Measurements from ENCODE around the gene COL9A3. TPM values are rescaled to one million over a fixed set of nuclear protein-coding genes. Genes with fewer than 3 reads are reported as not detected.

COL9A3 gene
- total RNA-seq, 5 donors from 2014 or later (not counting 1 experiment from before 2014, with no cell fraction given), result 0.51 to 2.1 (median 0.75) TPM; not detected in 1

GRCh38 chr20:62807444-62808210 is 9.2 kb upstream of the COL9A3 start:
- 90% methylated on average over 21 of the region's 23 CpGs for WGBS (ENCODE audit: insufficient coverage)
- Mint-ChIP-seq H3K36me3 (peaks cover 11% of the 10 kb centered on the region), H3K4me1 (peaks cover 29 to 32% (median 29%) of the 10 kb centered on the region in 3 donors), H3K27me3 (no peaks in the 10 kb centered on the region), H3K9me3 (no peaks in the 10 kb centered on the region), H3K4me3 (peak overlapping the region; percentile 28 to 78 (median 63)), H3K27ac (peak overlapping the region in 1 of 2 donors; percentile 44)
- DNase-seq (no peak), ATAC-seq (replicated peaks in 1 of 4) (no peak)
- ChIA-PET CTCF (interaction anchor here (0.6 to 1.6 kb wide), 6 partner anchors 13 to 797 kb away, joined by 3 to 12 read pairs (median 6); no protein-coding TSS in a partner anchor), POLR2A (interaction anchor here in 1 of 2 donors (0.6 kb wide), 1 partner anchor 257 kb away, joined by 5 read pairs; no protein-coding TSS in a partner anchor)
- Histone ChIP-seq H3K4me3 (ENCODE audit: control insufficient read depth in 1 of 2, extremely low read depth in 1 of 2, low read length in 1 of 2) (no peak overlapping the region), H3K9me3 (no peaks in the 10 kb centered on the region), H3K27ac (ENCODE audit: low read length) (no peak overlapping the region), H3K27me3 (replicated peaks in 1 of 2; ENCODE audit: control insufficient read depth in 2 of 2, extremely low read depth in 1 of 2, insufficient read depth in 2 of 2, low read length in 1 of 2) (no peaks in the 10 kb centered on the region), H3K36me3 (ENCODE audit: control insufficient read depth in 2 of 2, extremely low read depth in 1 of 2, insufficient read depth in 1 of 2, low read length in 1 of 2) (peaks cover 25 to 58% of the 10 kb centered on the region in 2 donors), H3K4me1 (ENCODE audit: control insufficient read depth in 1 of 2, extremely low read depth in 1 of 2, insufficient read depth in 2 of 2, low read length in 2 of 2) (peaks cover 6 to 53% of the 10 kb centered on the region in 2 experiments)

GRCh38 chr20:62808211-62808865 is 8.5 kb upstream of the COL9A3 start:
- H3K4me1 Mint-ChIP-seq, result peaks cover 29 to 31% (median 29%) of the 10 kb centered on the region in 3 donors
- peak overlapping the region; percentile 68 to 75 for H3K27ac Mint-ChIP-seq
- Histone ChIP-seq H3K36me3 (ENCODE audit: control insufficient read depth in 2 of 2, extremely low read depth in 1 of 2, insufficient read depth in 1 of 2, low read length in 1 of 2) (peaks cover 28 to 60% of the 10 kb centered on the region in 2 donors), H3K4me3 (ENCODE audit: control insufficient read depth in 1 of 2, extremely low read depth in 1 of 2, low read length in 1 of 2) (no peak overlapping the region), H3K27me3 (replicated peaks in 1 of 2; ENCODE audit: control insufficient read depth in 2 of 2, extremely low read depth in 1 of 2, insufficient read depth in 2 of 2, low read length in 1 of 2) (no peaks in the 10 kb centered on the region), H3K27ac (ENCODE audit: low read length) (no peak overlapping the region), H3K9me3 (no peaks in the 10 kb centered on the region), H3K4me1 (ENCODE audit: control insufficient read depth in 1 of 2, extremely low read depth in 1 of 2, insufficient read depth in 2 of 2, low read length in 2 of 2) (peaks cover 6 to 53% of the 10 kb centered on the region in 2 experiments)
- DNase-seq (peak; percentile 22 to 82 (median 67)), ATAC-seq (replicated peaks in 1 of 4) (peak; percentile 35 to 47 (median 40))
- H3K27me3 Mint-ChIP-seq, result no peaks in the 10 kb centered on the region
- H3K36me3 Mint-ChIP-seq, result peaks cover 11% of the 10 kb centered on the region
- WGBS (ENCODE audit: insufficient coverage), result 44% methylated on average over 13 of the region's 21 CpGs
- CTCF ChIA-PET, result interaction anchor here (0.6 to 1.6 kb wide), 8 partner anchors 14 to 797 kb away, joined by 3 to 12 read pairs (median 4); no protein-coding TSS in a partner anchor
- H3K4me3 Mint-ChIP-seq, result peak overlapping the region; percentile 42 to 63 (median 62)
- POLR2A ChIA-PET, result interaction anchor here in 1 of 2 donors (0.6 kb wide), 1 partner anchor 258 kb away, joined by 5 read pairs; no protein-coding TSS in a partner anchor
- H3K9me3 Mint-ChIP-seq, result no peaks in the 10 kb centered on the region

- Histone ChIP-seq H3K36me3 (ENCODE audit: control insufficient read depth in 2 of 2, extremely low read depth in 1 of 2, insufficient read depth in 1 of 2, low read length in 1 of 2) (peaks cover 34 to 63% of the 10 kb centered on the region in 2 donors), H3K27me3 (replicated peaks in 1 of 2; ENCODE audit: control insufficient read depth in 2 of 2, extremely low read depth in 1 of 2, insufficient read depth in 2 of 2, low read length in 1 of 2) (peaks cover 0 to 7% of the 10 kb centered on the region in 2 experiments), H3K4me1 (ENCODE audit: control insufficient read depth in 1 of 2, extremely low read depth in 1 of 2, insufficient read depth in 2 of 2, low read length in 2 of 2) (peaks cover 6 to 53% of the 10 kb centered on the region in 2 experiments), H3K4me3 (ENCODE audit: control insufficient read depth in 1 of 2, extremely low read depth in 1 of 2, low read length in 1 of 2) (no peak overlapping the region), H3K9me3 (no peaks in the 10 kb centered on the region), H3K27ac (ENCODE audit: low read length) (no peak overlapping the region)
- ChIA-PET CTCF (interaction anchor here in 1 of 2 donors (0.8 kb wide), 1 partner anchor 162 kb away, joined by 3 read pairs; no protein-coding TSS in a partner anchor), POLR2A (interaction anchor here in 1 of 2 donors (0.6 kb wide), 1 partner anchor 20 kb away, joined by 4 read pairs; no protein-coding TSS in a partner anchor)
- no peaks in the 10 kb centered on the region for H3K9me3 Mint-ChIP-seq
- H3K36me3 Mint-ChIP-seq, result peaks cover 11% of the 10 kb centered on the region
- H3K4me1 Mint-ChIP-seq, result peaks cover 20 to 27% (median 22%) of the 10 kb centered on the region in 3 donors
- 95% methylated on average over 13 of the region's 24 CpGs for WGBS (ENCODE audit: insufficient coverage)
- ATAC-seq (replicated peaks in 1 of 4), result no peak
- no peak overlapping the region for H3K27ac Mint-ChIP-seq
- DNase-seq, result no peak
- no peak overlapping the region for H3K4me3 Mint-ChIP-seq
- H3K27me3 Mint-ChIP-seq, result peaks cover 0 to 2% of the 10 kb centered on the region in 2 donors
These were observed 7.1 kb upstream of the COL9A3 start for GRCh38 chr20:62809530-62810428.

- H3K36me3 Mint-ChIP-seq, result peaks cover 11% of the 10 kb centered on the region
- no peak overlapping the region for H3K27ac Mint-ChIP-seq
- Histone ChIP-seq H3K9me3 (no peaks in the 10 kb centered on the region), H3K4me1 (ENCODE audit: control insufficient read depth in 1 of 2, extremely low read depth in 1 of 2, insufficient read depth in 2 of 2, low read length in 2 of 2) (peaks cover 6 to 58% of the 10 kb centered on the region in 2 experiments), H3K27ac (ENCODE audit: low read length) (no peak overlapping the region), H3K4me3 (ENCODE audit: control insufficient read depth in 1 of 2, extremely low read depth in 1 of 2, low read length in 1 of 2) (no peak overlapping the region), H3K36me3 (ENCODE audit: control insufficient read depth in 2 of 2, extremely low read depth in 1 of 2, insufficient read depth in 1 of 2, low read length in 1 of 2) (peaks cover 34 to 63% of the 10 kb centered on the region in 2 donors), H3K27me3 (replicated peaks in 1 of 2; ENCODE audit: control insufficient read depth in 2 of 2, extremely low read depth in 1 of 2, insufficient read depth in 2 of 2, low read length in 1 of 2) (peaks cover 0 to 23% of the 10 kb centered on the region in 2 experiments)
- peaks cover 16 to 30% (median 28%) of the 10 kb centered on the region in 3 donors for H3K4me1 Mint-ChIP-seq
- no peaks in the 10 kb centered on the region for H3K9me3 Mint-ChIP-seq
- no peak for DNase-seq
- H3K4me3 Mint-ChIP-seq, result no peak overlapping the region
- 98% methylated on average over 18 of the region's 21 CpGs for WGBS (ENCODE audit: insufficient coverage)
- H3K27me3 Mint-ChIP-seq, result peaks cover 0 to 14% of the 10 kb centered on the region in 2 donors
- POLR2A ChIA-PET, result no interaction called here
- CTCF ChIA-PET, result no interaction called here
- ATAC-seq (replicated peaks in 1 of 4), result no peak
These were observed 5.5 kb upstream of the COL9A3 start for GRCh38 chr20:62811320-62811719.

GRCh38 chr20:62811720-62812119 is 5.1 kb upstream of the COL9A3 start:
- no peak for ATAC-seq (replicated peaks in 1 of 4)
- peaks cover 11% of the 10 kb centered on the region for H3K36me3 Mint-ChIP-seq
- H3K27me3 Mint-ChIP-seq, result peaks cover 0 to 16% of the 10 kb centered on the region in 2 donors
- H3K36me3 ChIP-seq (ENCODE audit: control insufficient read depth in 2 of 2, extremely low read depth in 1 of 2, insufficient read depth in 1 of 2, low read length in 1 of 2), result peaks cover 34 to 62% of the 10 kb centered on the region in 2 donors
- peak overlapping the region in 1 of 3 donors; percentile 5 for H3K4me3 Mint-ChIP-seq
- peaks cover 12 to 28% (median 24%) of the 10 kb centered on the region in 3 donors for H3K4me1 Mint-ChIP-seq
- H3K4me1 ChIP-seq (ENCODE audit: control insufficient read depth in 1 of 2, extremely low read depth in 1 of 2, insufficient read depth in 2 of 2, low read length in 2 of 2), result peaks cover 4 to 58% of the 10 kb centered on the region in 2 experiments
- no peak overlapping the region for H3K27ac Mint-ChIP-seq
- peaks cover 0 to 27% of the 10 kb centered on the region in 2 experiments for H3K27me3 ChIP-seq (replicated peaks in 1 of 2; ENCODE audit: control insufficient read depth in 2 of 2, extremely low read depth in 1 of 2, insufficient read depth in 2 of 2, low read length in 1 of 2)
- H3K4me3 ChIP-seq (ENCODE audit: control insufficient read depth in 1 of 2, extremely low read depth in 1 of 2, low read length in 1 of 2), result no peak overlapping the region
- no peaks in the 10 kb centered on the region for H3K9me3 ChIP-seq
- H3K9me3 Mint-ChIP-seq, result no peaks in the 10 kb centered on the region
- ChIA-PET POLR2A (no interaction called here), CTCF (no interaction called here)
- H3K27ac ChIP-seq (ENCODE audit: low read length), result no peak overlapping the region
- WGBS (ENCODE audit: insufficient coverage), result 92% methylated on average over 4 of the region's 10 CpGs
- DNase-seq, result no peak
